ENCODE data around the gene PNPLA3. TPM values are rescaled to one million over a fixed set of nuclear protein-coding genes. Genes with fewer than 3 reads are reported as not detected.

PNPLA3 gene
- total RNA-seq, 1 experiment from 2014 or later: 0.36 TPM

GRCh38 chr22:43978558-43978957 lies 55.0 kb downstream of the PNPLA3 start:
- BruUV-seq (replicated peaks): no TSS peak
- no peaks in the 10 kb centered on the region for H3K79me2 ChIP-seq (ENCODE audit: low read length)
- POLR2A ChIA-PET (ENCODE audit: unreplicated experiment): no interaction called here
- H3K27ac ChIP-seq (ENCODE audit: low read length): no peak overlapping the region
- H3K4me1 ChIP-seq (ENCODE audit: insufficient read depth, low read length): no peaks in the 10 kb centered on the region
- H3F3A ChIP-seq (ENCODE audit: low read length, unreplicated experiment): no peaks in the 10 kb centered on the region
- no peak for ATAC-seq
- intact Hi-C loops (cut with micrococcal nuclease): no loop called here
- H3K9ac ChIP-seq (ENCODE audit: low read length): no peak overlapping the region
- no peak overlapping the region for H2AFZ ChIP-seq (ENCODE audit: low read length)
- TF ChIP-seq EZH2phosphoT487 (IDR thresholded peaks at IDR 0.05; ENCODE audit: borderline replicate concordance, low read length) (no peak), EZH2 (IDR thresholded peaks at IDR 0.05; ENCODE audit: low read length, unreplicated experiment) (no peak)
- TF ChIP-seq, protein P1, sequence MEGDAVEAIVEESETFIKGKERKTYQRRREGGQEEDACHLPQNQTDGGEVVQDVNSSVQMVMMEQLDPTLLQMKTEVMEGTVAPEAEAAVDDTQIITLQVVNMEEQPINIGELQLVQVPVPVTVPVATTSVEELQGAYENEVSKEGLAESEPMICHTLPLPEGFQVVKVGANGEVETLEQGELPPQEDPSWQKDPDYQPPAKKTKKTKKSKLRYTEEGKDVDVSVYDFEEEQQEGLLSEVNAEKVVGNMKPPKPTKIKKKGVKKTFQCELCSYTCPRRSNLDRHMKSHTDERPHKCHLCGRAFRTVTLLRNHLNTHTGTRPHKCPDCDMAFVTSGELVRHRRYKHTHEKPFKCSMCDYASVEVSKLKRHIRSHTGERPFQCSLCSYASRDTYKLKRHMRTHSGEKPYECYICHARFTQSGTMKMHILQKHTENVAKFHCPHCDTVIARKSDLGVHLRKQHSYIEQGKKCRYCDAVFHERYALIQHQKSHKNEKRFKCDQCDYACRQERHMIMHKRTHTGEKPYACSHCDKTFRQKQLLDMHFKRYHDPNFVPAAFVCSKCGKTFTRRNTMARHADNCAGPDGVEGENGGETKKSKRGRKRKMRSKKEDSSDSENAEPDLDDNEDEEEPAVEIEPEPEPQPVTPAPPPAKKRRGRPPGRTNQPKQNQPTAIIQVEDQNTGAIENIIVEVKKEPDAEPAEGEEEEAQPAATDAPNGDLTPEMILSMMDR (conservative IDR thresholded peaks at IDR 0.05; ENCODE audit: low read depth, low read length): no peak
- no peak for DNase-seq
- CTCF ChIA-PET: no interaction called here
- no peaks in the 10 kb centered on the region for H3K9me2 ChIP-seq (replicated peaks; ENCODE audit: low read length)
- H4K20me1 ChIP-seq (ENCODE audit: low read length): no peaks in the 10 kb centered on the region
- no peaks in the 10 kb centered on the region for H3K27me3 ChIP-seq (ENCODE audit: low read length)
- no peak overlapping the region for H3K4me2 ChIP-seq (ENCODE audit: low read length)
- no peaks in the 10 kb centered on the region for H3K9me3 ChIP-seq (ENCODE audit: low read length)
- H3K36me3 ChIP-seq (ENCODE audit: low read depth, low read length): peaks cover 11% of the 10 kb centered on the region; the same call in 1 of the 2 replicates
- H3K4me3 ChIP-seq (ENCODE audit: low read length): no peak overlapping the region

- no peaks in the 10 kb centered on the region for H3K4me1 ChIP-seq (ENCODE audit: insufficient read depth, low read length)
- ATAC-seq: no peak
- H3K9me2 ChIP-seq (replicated peaks; ENCODE audit: low read length): no peaks in the 10 kb centered on the region
- H3K36me3 ChIP-seq (ENCODE audit: low read depth, low read length): peaks cover 11% of the 10 kb centered on the region; the same call in 1 of the 2 replicates
- DNase-seq: no peak
- no peak overlapping the region for H3K27ac ChIP-seq (ENCODE audit: low read length)
- no peak overlapping the region for H2AFZ ChIP-seq (ENCODE audit: low read length)
- no peaks in the 10 kb centered on the region for H3K79me2 ChIP-seq (ENCODE audit: low read length)
- H3K9ac ChIP-seq (ENCODE audit: low read length): no peak overlapping the region
- H3K4me3 ChIP-seq (ENCODE audit: low read length): no peak overlapping the region
- H3K27me3 ChIP-seq (ENCODE audit: low read length): no peaks in the 10 kb centered on the region
- no peaks in the 10 kb centered on the region for H4K20me1 ChIP-seq (ENCODE audit: low read length)
- no peaks in the 10 kb centered on the region for H3K9me3 ChIP-seq (ENCODE audit: low read length)
- TF ChIP-seq EZH2 (IDR thresholded peaks at IDR 0.05; ENCODE audit: low read length, unreplicated experiment) (no peak), EZH2phosphoT487 (IDR thresholded peaks at IDR 0.05; ENCODE audit: borderline replicate concordance, low read length) (no peak)
- TF ChIP-seq, protein P1 (conservative IDR thresholded peaks at IDR 0.05; ENCODE audit: low read depth, low read length): no peak
- ChIA-PET CTCF (no interaction called here), POLR2A (ENCODE audit: unreplicated experiment) (no interaction called here)
- no peaks in the 10 kb centered on the region for H3F3A ChIP-seq (ENCODE audit: low read length, unreplicated experiment)
- H3K4me2 ChIP-seq (ENCODE audit: low read length): no peak overlapping the region
- BruUV-seq (replicated peaks): no TSS peak
- intact Hi-C loops (cut with micrococcal nuclease): no loop called here
Observed at GRCh38 chr22:43980579-43980978, 57.0 kb downstream of the PNPLA3 start.

DNA sequence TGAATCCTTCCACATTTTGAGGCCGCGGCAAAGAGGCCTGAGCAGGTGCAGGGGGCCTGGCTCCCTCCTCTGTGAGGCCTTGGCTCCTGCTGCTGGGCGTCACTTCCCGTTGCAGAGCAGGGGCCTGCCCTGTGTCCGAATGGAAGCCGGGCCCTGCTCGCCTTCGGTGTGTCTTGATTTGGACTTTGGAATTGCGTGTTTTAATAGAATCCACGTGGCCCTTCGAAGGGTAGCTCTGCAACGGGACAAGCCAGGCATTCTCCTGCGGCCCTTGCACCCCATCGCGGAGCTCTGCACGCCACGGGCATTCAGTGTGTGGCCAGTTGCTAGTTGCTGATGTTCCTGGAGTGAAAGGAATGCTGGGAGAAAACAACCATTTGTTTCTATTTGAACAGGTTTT lies 57.4 kb downstream of the PNPLA3 start:
- no peak for ATAC-seq
- Histone ChIP-seq H3K27ac (ENCODE audit: low read length) (no peak overlapping the region), H4K20me1 (ENCODE audit: low read length) (no peaks in the 10 kb centered on the region), H2AFZ (ENCODE audit: low read length) (no peak overlapping the region), H3K36me3 (ENCODE audit: low read depth, low read length) (peaks cover 11% of the 10 kb centered on the region; the same call in 1 of the 2 replicates), H3F3A (ENCODE audit: low read length, unreplicated experiment) (no peaks in the 10 kb centered on the region), H3K9me2 (replicated peaks; ENCODE audit: low read length) (no peaks in the 10 kb centered on the region), H3K27me3 (ENCODE audit: low read length) (no peaks in the 10 kb centered on the region), H3K4me1 (ENCODE audit: insufficient read depth, low read length) (no peaks in the 10 kb centered on the region), H3K4me3 (ENCODE audit: low read length) (no peak overlapping the region), H3K79me2 (ENCODE audit: low read length) (no peaks in the 10 kb centered on the region), H3K9ac (ENCODE audit: low read length) (no peak overlapping the region), H3K4me2 (ENCODE audit: low read length) (no peak overlapping the region), H3K9me3 (ENCODE audit: low read length) (no peaks in the 10 kb centered on the region)
- TF ChIP-seq EZH2 (IDR thresholded peaks at IDR 0.05; ENCODE audit: low read length, unreplicated experiment) (no peak), EZH2phosphoT487 (IDR thresholded peaks at IDR 0.05; ENCODE audit: borderline replicate concordance, low read length) (no peak)
- TF ChIP-seq, protein P1 (conservative IDR thresholded peaks at IDR 0.05; ENCODE audit: low read depth, low read length): no peak
- intact Hi-C loops (cut with micrococcal nuclease): no loop called here
- ChIA-PET POLR2A (ENCODE audit: unreplicated experiment) (no interaction called here), CTCF (no interaction called here)
- BruUV-seq (replicated peaks): no TSS peak
- DNase-seq: no peak
